ENCODE measurements around the gene PLB1. TPM values are rescaled to one million over a fixed set of nuclear protein-coding genes. Genes with fewer than 3 reads are reported as not detected.

The PLB1 gene
- total and polyA plus RNA-seq, 5 donors: 0.86 to 2.7 (median 2.2) TPM

- Histone ChIP-seq H3K4me3 (ENCODE audit: low read length) (no peak overlapping the region), H3K9me3 (ENCODE audit: control insufficient read depth, low read length) (no peaks in the 10 kb centered on the region), H3K27ac (ENCODE audit: low read length) (no peak overlapping the region), H3K4me1 (ENCODE audit: control insufficient read depth, insufficient read depth, low read length) (peaks cover 7% of the 10 kb centered on the region), H3K27me3 (ENCODE audit: control insufficient read depth, insufficient read depth) (no peaks in the 10 kb centered on the region)
- intact Hi-C loops (cut with DNase I): loop anchor here (5.0 to 10.0 kb wide), 4 partner anchors 72 to 165 kb away; partner anchors contain the start of gene PPP1CB (in 2 of the 4)
- WGBS: 95% methylated on average over 3 of the region's 3 CpGs
- no peak for DNase-seq
- ATAC-seq: no peak
Measured at GRCh38 chr2:28592481-28592880, 96.6 kb downstream of the PLB1 start.

GRCh38 chr2:28593160-28593755, 97.4 kb downstream of the PLB1 start:
- H3K27me3 ChIP-seq (ENCODE audit: control insufficient read depth, insufficient read depth): no peaks in the 10 kb centered on the region
- H3K9me3 ChIP-seq (ENCODE audit: control insufficient read depth, low read length): no peaks in the 10 kb centered on the region
- DNase-seq (no peak), ATAC-seq (no peak)
- peaks cover 5% of the 10 kb centered on the region for H3K4me1 ChIP-seq (ENCODE audit: control insufficient read depth, insufficient read depth, low read length)
- H3K4me3 ChIP-seq (ENCODE audit: low read length): no peak overlapping the region
- WGBS: 78% methylated on average over 11 of the region's 11 CpGs
- intact Hi-C loops (cut with DNase I): loop anchor here (5.0 to 10.0 kb wide), 4 partner anchors 72 to 164 kb away; partner anchors contain the start of gene PPP1CB (in 2 of the 4)
- no peak overlapping the region for H3K27ac ChIP-seq (ENCODE audit: low read length)

- Histone ChIP-seq H3K27ac (ENCODE audit: low read length) (no peak overlapping the region), H3K27me3 (ENCODE audit: control insufficient read depth, insufficient read depth) (no peaks in the 10 kb centered on the region), H3K9me3 (ENCODE audit: control insufficient read depth, low read length) (no peaks in the 10 kb centered on the region), H3K4me1 (ENCODE audit: control insufficient read depth, insufficient read depth, low read length) (peaks cover 3% of the 10 kb centered on the region), H3K4me3 (ENCODE audit: low read length) (no peak overlapping the region)
- intact Hi-C loops (cut with DNase I): loop anchor here (1.0 to 10.0 kb wide), 5 partner anchors 71 to 163 kb away; partner anchors contain the start of gene PPP1CB (in 2 of the 4)
- WGBS: 41% methylated on average over 9 of the region's 9 CpGs
- DNase-seq (no peak), ATAC-seq (no peak)
Measured at GRCh38 chr2:28594000-28594331, 98.1 kb downstream of the PLB1 start.

- intact Hi-C loops (cut with DNase I): loop anchor here (1.0 to 10.0 kb wide), 5 partner anchors 70 to 163 kb away; partner anchors contain the start of gene PPP1CB (in 2 of the 4)
- ATAC-seq (peak; percentile 81 to 93), DNase-seq (peak; percentile 87 to 97 (median 92))
- H3K4me3 ChIP-seq (ENCODE audit: low read length): no peak overlapping the region
- H3K4me1 ChIP-seq (ENCODE audit: control insufficient read depth, insufficient read depth, low read length): peaks cover 3% of the 10 kb centered on the region
- WGBS: 16% methylated on average over 20 of the region's 20 CpGs
- H3K27ac ChIP-seq (ENCODE audit: low read length): peak overlapping the region; percentile 86
- H3K27me3 ChIP-seq (ENCODE audit: control insufficient read depth, insufficient read depth): no peaks in the 10 kb centered on the region
- H3K9me3 ChIP-seq (ENCODE audit: control insufficient read depth, low read length): no peaks in the 10 kb centered on the region
Measured at GRCh38 chr2:28594332-28595108, 98.7 kb downstream of the PLB1 start.

- Histone ChIP-seq H3K27me3 (ENCODE audit: control insufficient read depth, insufficient read depth) (no peaks in the 10 kb centered on the region), H3K4me1 (ENCODE audit: control insufficient read depth, insufficient read depth, low read length) (peaks cover 3% of the 10 kb centered on the region), H3K9me3 (ENCODE audit: control insufficient read depth, low read length) (no peaks in the 10 kb centered on the region), H3K27ac (ENCODE audit: low read length) (peak overlapping the region; percentile 86), H3K4me3 (ENCODE audit: low read length) (no peak overlapping the region)
- intact Hi-C loops (cut with DNase I): loop anchor here in 2 of 4 donors (10.0 kb wide), 2 partner anchors 69 to 159 kb away; partner anchors contain the start of gene PPP1CB (in 1 of the 2)
- ATAC-seq: no peak
- WGBS: 87% methylated on average over 4 of the region's 4 CpGs
- no peak for DNase-seq
Measured at GRCh38 chr2:28595323-28595722, 99.5 kb downstream of the PLB1 start.

- intact Hi-C loops (cut with DNase I): loop anchor here in 2 of 4 donors (10.0 kb wide), 2 partner anchors 66 to 156 kb away; partner anchors contain the start of gene PPP1CB (in 1 of the 2)
- H3K4me1 ChIP-seq (ENCODE audit: control insufficient read depth, insufficient read depth, low read length): peaks cover 3% of the 10 kb centered on the region
- DNase-seq: no peak
- no peak overlapping the region for H3K4me3 ChIP-seq (ENCODE audit: low read length)
- WGBS: 72% methylated on average over 7 of the region's 7 CpGs
- H3K9me3 ChIP-seq (ENCODE audit: control insufficient read depth, low read length): no peaks in the 10 kb centered on the region
- peak overlapping the region; percentile 49 for H3K27ac ChIP-seq (ENCODE audit: low read length)
- no peak for ATAC-seq
- no peaks in the 10 kb centered on the region for H3K27me3 ChIP-seq (ENCODE audit: control insufficient read depth, insufficient read depth)
Measured at GRCh38 chr2:28598484-28598883, 102.6 kb downstream of the PLB1 start.

GRCh38 chr2:28600181-28600580, 104.3 kb downstream of the PLB1 start:
- ATAC-seq: no peak
- Histone ChIP-seq H3K27ac (ENCODE audit: low read length) (no peak overlapping the region), H3K4me3 (ENCODE audit: low read length) (no peak overlapping the region), H3K4me1 (ENCODE audit: control insufficient read depth, insufficient read depth, low read length) (peaks cover 3% of the 10 kb centered on the region), H3K27me3 (ENCODE audit: control insufficient read depth, insufficient read depth) (no peaks in the 10 kb centered on the region), H3K9me3 (ENCODE audit: control insufficient read depth, low read length) (no peaks in the 10 kb centered on the region)
- DNase-seq: no peak
- intact Hi-C loops (cut with DNase I): no loop called here
- WGBS: 80% methylated on average over 5 of the region's 5 CpGs

GRCh38 chr2:28601616-28602015, 105.8 kb downstream of the PLB1 start:
- peak; percentile 26 to 29 for ATAC-seq

GRCh38 chr2:28602136-28602660, 106.3 kb downstream of the PLB1 start:
- 75% methylated on average over 6 of the region's 6 CpGs for WGBS
- ATAC-seq: peak in 1 of 2 donors; percentile 10
- no peaks in the 10 kb centered on the region for H3K27me3 ChIP-seq (ENCODE audit: control insufficient read depth, insufficient read depth)
- no peak for DNase-seq
- H3K4me3 ChIP-seq (ENCODE audit: low read length): no peak overlapping the region
- no peak overlapping the region for H3K27ac ChIP-seq (ENCODE audit: low read length)
- H3K9me3 ChIP-seq (ENCODE audit: control insufficient read depth, low read length): no peaks in the 10 kb centered on the region
- intact Hi-C loops (cut with DNase I): no loop called here
- no peaks in the 10 kb centered on the region for H3K4me1 ChIP-seq (ENCODE audit: control insufficient read depth, insufficient read depth, low read length)

More at GRCh38 chr2:28601616-28602015, 105.8 kb downstream of the PLB1 start:
- H3K4me1 ChIP-seq (ENCODE audit: control insufficient read depth, insufficient read depth, low read length): peaks cover under 1% of the 10 kb centered on the region
- no peak overlapping the region for H3K4me3 ChIP-seq (ENCODE audit: low read length)
- H3K27ac ChIP-seq (ENCODE audit: low read length): no peak overlapping the region
- no peaks in the 10 kb centered on the region for H3K27me3 ChIP-seq (ENCODE audit: control insufficient read depth, insufficient read depth)
- no peaks in the 10 kb centered on the region for H3K9me3 ChIP-seq (ENCODE audit: control insufficient read depth, low read length)
- 91% methylated on average over 2 of the region's 2 CpGs for WGBS
- peak in 1 of 3 donors; percentile 53 for DNase-seq
- intact Hi-C loops (cut with DNase I): no loop called here

GRCh38 chr2:28602751-28603639, 107.1 kb downstream of the PLB1 start:
- H3K4me3 ChIP-seq (ENCODE audit: low read length): no peak overlapping the region
- H3K4me1 ChIP-seq (ENCODE audit: control insufficient read depth, insufficient read depth, low read length): peaks cover 2% of the 10 kb centered on the region
- ATAC-seq: no peak
- H3K27ac ChIP-seq (ENCODE audit: low read length): no peak overlapping the region
- no peak for DNase-seq
- intact Hi-C loops (cut with DNase I): no loop called here
- H3K9me3 ChIP-seq (ENCODE audit: control insufficient read depth, low read length): no peaks in the 10 kb centered on the region
- no peaks in the 10 kb centered on the region for H3K27me3 ChIP-seq (ENCODE audit: control insufficient read depth, insufficient read depth)
- 90% methylated on average over 3 of the region's 3 CpGs for WGBS
